Measurements from ENCODE around the gene ALDH18A1.

The ALDH18A1 gene

DNA sequence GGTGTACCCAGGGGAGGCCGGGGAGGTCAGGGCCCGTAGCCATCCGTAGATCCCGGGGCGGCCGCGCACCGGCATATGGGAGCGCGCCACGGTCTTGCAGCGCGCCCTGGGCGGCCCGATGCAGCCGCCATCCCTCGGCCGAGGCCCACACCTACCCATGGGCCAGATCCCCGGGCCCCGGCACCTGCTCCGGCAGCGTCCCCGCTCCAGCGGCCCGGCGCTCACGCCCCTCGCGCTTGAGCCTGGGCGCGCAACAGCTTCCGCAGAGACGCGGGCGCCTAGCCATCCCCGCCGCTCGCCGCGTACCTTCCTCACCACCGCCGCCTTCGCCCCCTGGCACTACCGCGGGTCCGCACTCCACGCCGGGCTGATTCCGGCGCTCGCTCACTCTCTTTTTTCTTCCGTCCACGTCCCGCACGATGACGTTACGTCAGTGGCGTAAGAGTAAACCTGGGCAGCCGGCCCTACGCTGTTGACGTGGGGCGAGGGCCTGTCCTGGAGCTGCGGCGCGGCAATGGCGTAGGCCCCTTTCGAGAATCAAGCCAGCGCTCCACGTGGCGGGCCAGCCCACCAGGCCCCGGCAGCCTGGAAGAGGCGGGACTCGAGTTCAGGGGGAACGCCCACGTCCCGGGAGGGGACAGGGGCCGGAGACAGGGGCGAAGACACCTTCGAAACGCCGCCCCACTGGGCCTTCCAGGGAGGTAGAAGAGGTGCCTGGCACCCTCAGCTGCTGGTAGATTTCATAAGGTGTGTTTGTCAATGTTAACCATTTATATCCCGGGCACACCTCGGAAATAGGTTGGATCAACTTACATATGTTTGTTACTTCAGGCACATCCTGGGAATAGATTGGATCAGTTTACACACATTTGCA, at the start of gene ALDH18A1:
ALDH18A1 (minus strand) TSS at position 421 of the 874 bp plus-strand sequence. CDS start 3,334 bp downstream, outside the sequence.
- peak; percentile 93 for DNase-seq
- TF ChIP-seq CTCF (IDR thresholded peaks at IDR 0.05; ENCODE audit: low read depth, low read length): no peak
- Histone ChIP-seq H3K27ac (peak within 1 kb of the TSS; percentile 61), H3K27me3 (ENCODE audit: insufficient read depth, low read depth, severe bottlenecking) (no peaks in the 10 kb centered on the region), H3K9me3 (ENCODE audit: severe bottlenecking) (peaks cover 2% of the 10 kb centered on the region), H3K4me3 (ENCODE audit: low read depth, low read length) (peak within 1 kb of the TSS; percentile 65), H3K36me3 (peaks cover 17% of the 10 kb centered on the region)

DNA sequence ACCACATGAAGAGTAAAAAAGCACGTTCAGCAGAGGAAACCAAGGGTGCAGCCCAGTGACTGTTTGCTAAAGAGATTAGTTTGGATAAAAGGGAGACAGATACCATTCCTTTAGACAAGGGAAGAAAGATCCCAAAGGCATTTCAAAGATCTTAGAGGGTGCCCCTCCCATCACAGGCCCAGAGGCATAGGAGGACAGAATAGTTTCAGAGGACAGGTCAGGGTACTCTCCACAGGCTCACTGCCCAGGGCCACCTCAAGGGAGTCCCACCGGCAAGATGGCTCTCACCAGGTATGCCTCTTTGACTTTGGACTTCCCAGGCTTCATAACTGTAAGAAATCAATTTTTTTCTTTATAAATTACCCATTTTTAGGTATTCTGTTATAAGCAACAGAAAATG, 41.9 kb upstream of the ALDH18A1 start:
- Histone ChIP-seq H3K36me3 (no peaks in the 10 kb centered on the region), H3K27ac (no peak overlapping the region), H3K9me3 (ENCODE audit: severe bottlenecking) (no peaks in the 10 kb centered on the region), H3K4me3 (ENCODE audit: low read depth, low read length) (no peak overlapping the region), H3K27me3 (ENCODE audit: insufficient read depth, low read depth, severe bottlenecking) (no peaks in the 10 kb centered on the region)
- DNase-seq: no peak
- no peak for TF ChIP-seq CTCF (IDR thresholded peaks at IDR 0.05; ENCODE audit: low read depth, low read length)

DNA sequence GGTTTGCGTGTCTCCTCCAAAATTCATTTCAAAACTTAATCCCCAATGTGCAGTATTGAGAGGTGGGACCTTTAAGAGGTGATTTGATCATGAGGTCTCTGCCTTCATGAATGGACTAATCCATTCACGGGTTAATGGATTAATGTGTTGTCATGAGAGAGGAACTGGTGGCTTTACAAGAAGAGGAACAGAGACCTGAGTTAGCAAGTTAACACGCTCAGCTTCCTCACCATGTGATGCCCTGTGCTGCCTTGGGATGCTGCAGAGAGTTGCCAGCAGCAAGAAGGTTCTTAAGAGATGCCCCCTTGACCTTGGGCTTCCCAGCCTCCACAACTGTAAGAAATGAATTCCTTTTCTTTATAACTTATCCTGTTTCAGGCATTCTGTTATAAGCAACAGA, 40.9 kb upstream of the ALDH18A1 start:
- no peak overlapping the region for H3K27ac ChIP-seq
- H3K27me3 ChIP-seq (ENCODE audit: insufficient read depth, low read depth, severe bottlenecking): no peaks in the 10 kb centered on the region
- H3K36me3 ChIP-seq: no peaks in the 10 kb centered on the region
- no peak for TF ChIP-seq CTCF (IDR thresholded peaks at IDR 0.05; ENCODE audit: low read depth, low read length)
- H3K4me3 ChIP-seq (ENCODE audit: low read depth, low read length): no peak overlapping the region
- no peaks in the 10 kb centered on the region for H3K9me3 ChIP-seq (ENCODE audit: severe bottlenecking)
- DNase-seq: no peak

DNA sequence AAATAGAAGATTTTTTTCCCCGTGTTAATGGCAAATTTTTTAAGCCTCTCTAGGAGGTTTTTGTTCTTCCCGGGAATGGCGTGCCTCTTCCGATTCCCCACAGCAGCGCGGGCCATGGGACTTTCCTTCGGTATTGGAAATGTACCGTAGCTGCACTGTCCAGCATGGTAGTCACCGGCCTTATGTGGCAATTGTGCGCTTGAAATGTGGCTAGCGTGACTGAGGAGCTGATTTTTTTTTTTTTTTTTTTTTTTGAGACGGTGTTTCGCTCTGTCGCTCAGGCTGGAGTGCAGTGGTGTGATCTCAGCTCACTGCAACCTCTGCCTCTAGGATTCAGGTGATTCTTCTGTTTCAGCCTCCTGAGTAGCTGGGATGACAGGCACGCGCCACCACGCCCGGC, 38.2 kb upstream of the ALDH18A1 start:
- peak overlapping the region; percentile 71 for H3K4me3 ChIP-seq (ENCODE audit: low read depth, low read length)
- no peak overlapping the region for H3K27ac ChIP-seq
- no peak for TF ChIP-seq CTCF (IDR thresholded peaks at IDR 0.05; ENCODE audit: low read depth, low read length)
- DNase-seq: no peak
- H3K27me3 ChIP-seq (ENCODE audit: insufficient read depth, low read depth, severe bottlenecking): no peaks in the 10 kb centered on the region
- H3K9me3 ChIP-seq (ENCODE audit: severe bottlenecking): no peaks in the 10 kb centered on the region
- H3K36me3 ChIP-seq: peaks cover 20% of the 10 kb centered on the region

DNA sequence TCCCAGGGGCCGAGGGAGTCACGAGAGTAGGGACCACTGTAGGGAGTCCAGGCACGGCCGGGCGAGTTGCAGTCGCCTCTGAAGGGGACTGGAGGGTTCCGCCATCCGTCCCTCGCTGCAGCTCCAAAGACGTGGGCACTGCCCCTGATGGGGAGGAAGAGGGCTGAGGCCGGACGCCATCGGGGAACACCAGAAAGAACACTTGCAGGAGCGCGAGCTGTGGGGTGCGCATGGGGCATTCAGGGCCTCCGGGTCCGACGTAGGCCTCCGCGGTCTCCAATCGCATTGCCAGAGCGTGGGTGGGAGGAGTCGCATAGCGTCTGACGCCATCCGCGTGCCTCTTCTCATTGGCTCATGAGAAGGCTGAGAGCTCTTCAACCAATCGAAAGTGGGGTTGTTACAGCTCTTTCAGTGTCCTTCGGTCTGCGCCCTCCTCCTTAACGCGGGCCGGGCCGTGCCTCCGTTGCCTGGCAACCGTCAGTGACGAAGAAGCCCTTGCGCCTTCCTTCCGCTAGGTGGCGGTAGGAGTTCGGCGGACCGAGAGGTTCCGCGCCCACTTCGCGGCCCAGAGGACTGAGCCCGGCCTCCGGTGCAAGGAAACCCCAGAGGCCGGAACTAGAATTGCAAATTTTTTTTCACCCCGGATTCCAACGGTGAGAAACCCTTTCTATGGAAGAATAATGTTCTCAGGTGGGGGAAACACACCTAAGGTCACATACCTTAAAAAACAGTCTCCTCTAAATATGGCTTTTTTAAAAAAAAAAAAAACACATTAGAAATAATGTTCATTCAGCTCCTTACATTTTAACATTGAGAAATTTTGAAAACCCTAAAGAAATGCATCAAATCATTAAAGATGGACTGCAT, 37.4 kb upstream of the ALDH18A1 start, which contains the start of gene TCTN3:
TCTN3 (minus strand) TSS at position 260 of the 867 bp plus-strand sequence; CDS start at position 232, 28 bp downstream.
- Histone ChIP-seq H3K27me3 (ENCODE audit: insufficient read depth, low read depth, severe bottlenecking) (no peaks in the 10 kb centered on the region), H3K27ac (peak within 1 kb of the TSS; percentile 50), H3K4me3 (ENCODE audit: low read depth, low read length) (peak within 1 kb of the TSS; percentile 71), H3K36me3 (peaks cover 23% of the 10 kb centered on the region), H3K9me3 (ENCODE audit: severe bottlenecking) (no peaks in the 10 kb centered on the region)
- TF ChIP-seq CTCF (IDR thresholded peaks at IDR 0.05; ENCODE audit: low read depth, low read length): peak; percentile 97
- DNase-seq: peak; percentile 97

Data from WERI-Rb-1 (cell line).